Neuronal stem cell (in vitro differentiated cells): Measurements from ENCODE around the gene MSRB2.

Source experiments
- DNase-seq: peaks from one replicate; pipeline ENCODE4 v3.0.0-alpha.2; 2013; ENCODE audit warnings: low spot score
- H2AFZ ChIP-seq: one replicate; pipeline ENCODE4 v1.6.1; 2013; ENCODE audit warnings: mild to moderate bottlenecking, low read length, inconsistent platforms
- H2AK5ac ChIP-seq: 2 replicates; pipeline ENCODE4 v1.6.1; 2013; ENCODE audit warnings: low read depth, mild to moderate bottlenecking, inconsistent platforms, low read length, moderate library complexity, mixed read lengths
- H2BK120ac ChIP-seq: 2 replicates; pipeline ENCODE4 v1.6.1; 2013; ENCODE audit warnings: low read depth, mild to moderate bottlenecking, inconsistent platforms, low read length, moderate library complexity, mixed read lengths
- H2BK12ac ChIP-seq: one replicate; pipeline ENCODE4 v1.6.1; 2013; ENCODE audit warnings: low read length, inconsistent platforms
- H2BK15ac ChIP-seq: 2 replicates; pipeline ENCODE4 v1.6.1; 2013; ENCODE audit warnings: mild to moderate bottlenecking, low read length, inconsistent platforms, mixed read lengths
- H2BK5ac ChIP-seq: one replicate; pipeline ENCODE4 v1.6.1; 2013; ENCODE audit warnings: inconsistent platforms, mild to moderate bottlenecking, low read length, moderate library complexity
- H3K14ac ChIP-seq: one replicate; pipeline ENCODE4 v1.6.1; 2013; ENCODE audit warnings: low read length, inconsistent platforms
- H3K18ac ChIP-seq: 2 replicates; pipeline ENCODE4 v1.6.1; 2013; ENCODE audit warnings: low read length, inconsistent platforms
- H3K23ac ChIP-seq: 2 replicates; pipeline ENCODE4 v1.6.1; 2013; ENCODE audit warnings: low read depth, mild to moderate bottlenecking, mixed read lengths, low read length, inconsistent platforms; ENCODE audit not compliant: poor library complexity
- H3K27ac ChIP-seq: replicated peaks from 3 replicates; pipeline ENCODE4 v1.5.1; 2013; ENCODE audit warnings: low read length, inconsistent platforms
- H3K27me3 ChIP-seq, 3 experiments: 2 replicates each; pipeline ENCODE4 v1.6.1; 2013; ENCODE audit warnings: low read length in 3 of 3, mild to moderate bottlenecking in 2 of 3, inconsistent platforms in 1 of 3, low read depth in 1 of 3, mixed read lengths in 1 of 3, moderate library complexity in 1 of 3; ENCODE audit not compliant: control insufficient read depth in 3 of 3, insufficient read depth in 3 of 3
- H3K36me3 ChIP-seq, 2 donors: replicated peaks in 1 of 2; 2 replicates each; pipeline ENCODE4 v1.6.1; 2013; ENCODE audit warnings: low read length in 2 of 2; ENCODE audit not compliant: control insufficient read depth in 2 of 2, insufficient read depth in 2 of 2
- H3K4ac ChIP-seq: 2 replicates; pipeline ENCODE4 v1.6.1; 2013; ENCODE audit warnings: inconsistent platforms, mild to moderate bottlenecking, low read length, moderate library complexity
- H3K4me1 ChIP-seq, 2 donors: 1 replicate in 1 of 2; 2 replicates in 1 of 2; pipeline ENCODE4 v1.6.1; 2013; ENCODE audit warnings: low read length in 2 of 2, low read depth in 1 of 2; ENCODE audit not compliant: control insufficient read depth in 2 of 2, insufficient read depth in 1 of 2
- H3K4me2 ChIP-seq: one replicate; pipeline ENCODE4 v1.6.1; 2013; ENCODE audit warnings: mild to moderate bottlenecking, low read length, inconsistent platforms; ENCODE audit not compliant: insufficient read depth, poor library complexity, severe bottlenecking
- H3K4me3 ChIP-seq, 2 donors: 2 replicates each; pipeline ENCODE4 v1.5.1; 2013; ENCODE audit warnings: low read length in 2 of 2, mild to moderate bottlenecking in 2 of 2, inconsistent platforms in 1 of 2, moderate library complexity in 1 of 2
- H3K79me1 ChIP-seq: one replicate; pipeline ENCODE4 v1.6.1; 2013; ENCODE audit warnings: low read depth, mild to moderate bottlenecking, inconsistent platforms, low read length, moderate library complexity
- H3K9ac ChIP-seq: one replicate; pipeline ENCODE4 v1.6.1; 2013; ENCODE audit warnings: mild to moderate bottlenecking, low read depth, low read length, inconsistent platforms; ENCODE audit not compliant: poor library complexity
- H3K9me3 ChIP-seq, 2 donors: replicated peaks in 1 of 2; 2 replicates each; pipeline versions ENCODE3 to v1.6.1; 2013; ENCODE audit warnings: low read length in 2 of 2, mild to moderate bottlenecking in 2 of 2, inconsistent platforms in 1 of 2, low read depth in 1 of 2, mixed read lengths in 1 of 2, moderate library complexity in 1 of 2; ENCODE audit not compliant: control insufficient read depth in 2 of 2, insufficient read depth in 1 of 2
- H4K8ac ChIP-seq: one replicate; pipeline ENCODE4 v1.6.1; 2013; ENCODE audit warnings: low read depth, mild to moderate bottlenecking, inconsistent platforms, low read length, moderate library complexity
- H4K91ac ChIP-seq: one replicate; pipeline ENCODE4 v1.6.1; 2013; ENCODE audit warnings: low read length, low read depth, mild to moderate bottlenecking, inconsistent platforms; ENCODE audit not compliant: poor library complexity
- WGBS, 2 donors: extraction: QIAGEN DNeasy Blood & Tissue Kit; methylation state at CpG; one replicate each; pipeline ENCODE4 v1.1.7; 2013; ENCODE audit warnings: missing lambda C conversion rate in 2 of 2, mixed read lengths in 1 of 2; ENCODE audit not compliant: insufficient read length in 2 of 2, insufficient replicate concordance in 1 of 2; ENCODE audit errors: extremely low coverage in 2 of 2; 5-methylcytosine and 5-hydroxymethylcytosine counted together

The MSRB2 gene

DNA sequence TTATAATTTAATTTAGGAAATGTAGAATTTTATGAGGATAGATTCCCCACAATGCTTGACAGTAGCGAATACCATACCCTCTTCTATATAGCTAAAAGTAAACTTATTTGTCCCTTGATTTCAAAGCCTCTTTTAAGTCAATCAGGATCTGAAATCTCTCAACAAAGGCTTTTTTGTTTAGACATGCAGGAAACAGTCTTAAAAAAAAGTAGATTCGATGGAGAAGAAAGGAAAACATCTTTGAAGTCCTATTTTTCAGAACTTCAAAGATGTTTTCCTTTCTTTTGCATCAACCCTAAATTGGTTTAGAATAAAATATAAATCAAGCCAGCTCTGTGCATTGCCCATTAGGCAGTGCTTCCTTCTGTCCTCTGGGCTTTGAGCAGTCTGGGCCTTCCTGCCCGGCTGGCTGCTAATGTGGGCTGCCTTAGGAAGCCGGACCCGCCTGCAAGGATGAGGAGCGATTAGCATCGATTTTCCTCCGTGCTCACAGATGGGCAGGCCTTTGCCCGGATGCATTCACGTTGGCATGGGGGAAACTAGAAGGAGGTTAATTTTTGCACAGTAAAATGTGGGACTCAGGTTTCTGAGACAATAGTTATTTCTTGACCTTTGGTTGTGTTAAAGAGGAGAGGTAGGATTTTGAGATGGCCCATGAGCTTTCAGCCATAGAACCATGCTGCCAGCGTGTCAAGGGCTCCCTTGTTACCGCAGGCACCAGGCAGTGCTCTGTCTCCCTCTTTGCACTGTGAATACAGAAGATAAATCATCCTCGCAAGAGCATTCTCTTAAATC, 15.5 kb downstream of the MSRB2 start:
- Histone ChIP-seq H4K8ac (no peak overlapping the region), H3K9ac (no peak overlapping the region)
- no CpG with 5 or more reads among the region's 13 CpGs for WGBS, 2 donors

DNA sequence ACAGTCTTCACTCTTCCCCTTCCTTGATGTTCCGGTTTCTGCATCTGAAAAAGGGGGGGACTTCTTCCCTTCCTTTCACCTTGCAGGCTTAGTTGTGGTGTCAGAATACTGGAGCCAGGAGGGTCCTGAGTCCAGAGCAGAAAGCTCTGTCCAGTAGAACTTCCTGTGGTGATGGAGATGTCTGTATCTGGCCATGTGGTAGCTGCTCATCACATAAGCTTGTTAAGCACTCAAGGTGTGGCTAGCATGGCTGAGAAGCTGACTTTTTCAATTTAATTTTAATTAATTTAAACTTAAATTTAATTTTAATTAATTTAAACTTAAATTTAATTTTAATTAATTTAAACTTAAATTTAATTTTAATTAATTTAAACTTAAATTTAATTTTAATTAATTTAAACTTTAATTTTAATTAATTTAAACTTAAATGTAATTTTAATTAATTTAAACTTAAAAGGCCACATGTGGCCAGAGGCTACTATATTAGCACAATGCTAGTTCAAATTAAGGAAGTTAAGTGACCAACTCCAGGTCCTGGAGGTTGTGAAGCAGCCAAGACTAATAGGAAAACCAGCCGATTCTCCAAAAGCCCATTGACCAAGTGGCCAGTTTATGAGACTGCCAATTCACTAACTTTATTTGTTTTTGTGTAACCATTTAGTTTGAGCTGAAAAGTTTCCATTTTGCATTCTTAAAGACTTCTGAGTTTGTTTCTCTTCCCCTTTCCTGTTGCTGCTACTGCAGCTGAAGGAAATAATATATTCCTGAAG, 16.3 kb downstream of the MSRB2 start:
- Histone ChIP-seq H3K4ac (no peak overlapping the region), H3K14ac (no peak overlapping the region), H3K9me3 (no peaks in the 10 kb centered on the region), H3K27ac (no peak overlapping the region), H2AFZ (no peak overlapping the region), H3K4me2 (no peak overlapping the region), H4K91ac (no peak overlapping the region), H3K18ac (no peak overlapping the region), H3K4me3 (no peak overlapping the region), H4K8ac (no peak overlapping the region), H3K79me1 (no peaks in the 10 kb centered on the region), H3K4me1 (peaks cover 2 to 3% of the 10 kb centered on the region in 2 donors), H2BK12ac (no peak overlapping the region), H3K36me3 (peaks cover 0 to 71% of the 10 kb centered on the region in 2 donors), H3K23ac (no peak overlapping the region), H2AK5ac (no peak overlapping the region), H2BK120ac (no peak overlapping the region), H2BK5ac (no peak overlapping the region), H3K9ac (no peak overlapping the region), H2BK15ac (no peak overlapping the region), H3K27me3 (no peaks in the 10 kb centered on the region)
- WGBS, 2 donors, result no CpG with 5 or more reads among the region's 2 CpGs
- DNase-seq, result no peak

More for the DNA sequence above, 15.5 kb downstream of the MSRB2 start:
- Histone ChIP-seq H3K14ac (no peak overlapping the region), H3K36me3 (peaks cover 0 to 73% of the 10 kb centered on the region in 2 donors), H3K27ac (no peak overlapping the region), H2BK120ac (no peak overlapping the region), H2BK5ac (no peak overlapping the region), H3K9me3 (no peaks in the 10 kb centered on the region), H3K4me3 (no peak overlapping the region), H3K4me1 (peaks cover 6 to 8% of the 10 kb centered on the region in 2 donors), H3K4ac (no peak overlapping the region), H2AFZ (no peak overlapping the region), H3K18ac (no peak overlapping the region), H3K27me3 (no peaks in the 10 kb centered on the region), H3K79me1 (no peaks in the 10 kb centered on the region), H3K23ac (no peak overlapping the region), H2BK15ac (no peak overlapping the region), H2BK12ac (no peak overlapping the region), H3K4me2 (no peak overlapping the region), H2AK5ac (no peak overlapping the region), H4K91ac (no peak overlapping the region)
- DNase-seq, result no peak

DNA sequence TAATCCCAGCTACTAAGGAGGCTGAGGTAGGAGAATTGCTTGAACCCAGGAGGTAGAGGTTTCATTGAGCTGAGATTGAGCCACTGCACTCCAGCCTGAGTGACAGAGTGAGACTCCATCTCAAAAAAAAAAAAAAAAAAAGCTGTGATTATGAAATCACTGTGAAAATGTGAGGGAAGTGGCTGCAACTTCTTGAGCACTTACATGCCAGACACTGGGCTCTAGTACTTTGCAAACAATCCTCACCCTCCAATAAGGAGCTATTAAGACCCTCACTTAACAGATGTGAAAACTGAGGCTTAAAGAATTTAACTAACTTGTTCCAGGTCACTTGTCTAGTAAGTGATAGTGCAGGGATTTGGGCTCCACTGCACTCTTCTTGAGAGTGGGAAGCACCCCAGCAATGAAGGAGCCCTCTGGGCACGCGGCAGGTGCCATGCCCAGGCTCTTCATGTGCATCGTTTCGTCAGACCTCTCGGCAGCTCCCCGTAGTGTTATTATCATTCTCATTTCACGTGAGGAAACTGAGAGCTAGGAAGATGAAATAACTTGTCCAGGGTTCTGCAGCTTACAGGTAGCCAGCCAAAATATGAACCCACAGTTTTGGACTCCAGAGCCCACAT, 19.0 kb downstream of the MSRB2 start:
- Histone ChIP-seq H3K27me3 (no peaks in the 10 kb centered on the region), H2AFZ (no peak overlapping the region), H2BK5ac (no peak overlapping the region), H3K4ac (no peak overlapping the region), H3K23ac (no peak overlapping the region), H3K14ac (no peak overlapping the region), H3K4me3 (no peak overlapping the region), H2AK5ac (no peak overlapping the region), H4K91ac (no peak overlapping the region), H3K36me3 (peaks cover 2 to 74% of the 10 kb centered on the region in 2 donors), H3K79me1 (no peaks in the 10 kb centered on the region), H2BK15ac (no peak overlapping the region), H3K9ac (no peak overlapping the region), H4K8ac (no peak overlapping the region), H3K4me1 (peaks cover 0 to 1% of the 10 kb centered on the region in 2 donors), H3K4me2 (no peak overlapping the region), H3K9me3 (no peaks in the 10 kb centered on the region), H3K27ac (no peak overlapping the region), H2BK12ac (no peak overlapping the region), H3K18ac (no peak overlapping the region), H2BK120ac (no peak overlapping the region)
- no peak for DNase-seq
- WGBS, 2 donors, result no CpG with 5 or more reads among the region's 7 CpGs
